ENCODE results near the gene PDE9A.

- TF ChIP-seq GABPA (IDR thresholded peaks at IDR 0.05; ENCODE audit: low read depth) = no peak
- no peak for TF ChIP-seq POLR2AphosphoS5 (IDR thresholded peaks at IDR 0.05; ENCODE audit: low read depth)
- no peak for TF ChIP-seq CTCF (IDR thresholded peaks at IDR 0.05; ENCODE audit: insufficient read depth, low read length)
- no peak for TF ChIP-seq REST (IDR thresholded peaks at IDR 0.05; ENCODE audit: insufficient replicate concordance, low read depth)
- TF ChIP-seq SPI1 (IDR thresholded peaks at IDR 0.05; ENCODE audit: borderline replicate concordance, low read depth) = no peak
Measured at GRCh38 chr21:42705346-42705745, 51.9 kb downstream of the PDE9A start.
